ENCODE measurements around the gene EGFL7. TPM values are rescaled to one million over a fixed set of nuclear protein-coding genes. Genes with fewer than 3 reads are reported as not detected.

EGFL7 gene
- total RNA-seq, 1 experiment from 2014 or later = 38.0 TPM

- no peak for DNase-seq
- H3K56ac ChIP-seq (ENCODE audit: insufficient read length, low read depth, low read length) = no peak overlapping the region
- H3K79me2 ChIP-seq (ENCODE audit: insufficient read depth, low read length) = no peaks in the 10 kb centered on the region
- H3K9ac ChIP-seq (ENCODE audit: extremely low read depth, insufficient read length, low read length) = no peak overlapping the region
- H2BK120ac ChIP-seq (ENCODE audit: low read depth, low read length, poor library complexity, severe bottlenecking) = no peak overlapping the region
- no peak overlapping the region for H3K4me3 Mint-ChIP-seq
- no peak overlapping the region for H3T11ph ChIP-seq (ENCODE audit: low read length)
- no peak overlapping the region for H2BK20ac ChIP-seq (ENCODE audit: low read depth, low read length, poor library complexity, severe bottlenecking)
- H3K4ac ChIP-seq (ENCODE audit: low read depth, low read length) = no peak overlapping the region
- no peaks in the 10 kb centered on the region for H3K23me2 ChIP-seq (ENCODE audit: insufficient read length, low read depth, low read length, poor library complexity, severe bottlenecking)
- H2AFZ ChIP-seq (ENCODE audit: low read length) = no peak overlapping the region
- no peaks in the 10 kb centered on the region for H3K27me3 ChIP-seq (ENCODE audit: insufficient read depth, low read length)
- WGBS (ENCODE audit: extremely low coverage, insufficient read length, low lambda C conversion rate) = no CpG with 5 or more reads among the region's 10 CpGs
- H3K27ac ChIP-seq (ENCODE audit: insufficient read length, low read depth, low read length) = no peak overlapping the region
- no peak overlapping the region for H3K23ac ChIP-seq (ENCODE audit: insufficient read length, low read depth, low read length)
- H3K79me1 ChIP-seq (ENCODE audit: insufficient read depth, low read depth, low read length, poor library complexity, severe bottlenecking) = no peaks in the 10 kb centered on the region
- no peaks in the 10 kb centered on the region; a peak in 1 of 5 replicates for H3K9me3 Mint-ChIP-seq
- no peak for TF ChIP-seq CTCF (conservative IDR thresholded peaks at IDR 0.05)
- H3K27me3 Mint-ChIP-seq (ENCODE audit: low read depth) = peaks cover 21% of the 10 kb centered on the region
- H3K9me3 ChIP-seq (ENCODE audit: control insufficient read depth, low read depth, low read length) = no peaks in the 10 kb centered on the region
- no peaks in the 10 kb centered on the region for H3K4me1 ChIP-seq (ENCODE audit: insufficient read depth, low read length)
- no peak overlapping the region for H3K4me2 ChIP-seq (ENCODE audit: insufficient read depth, insufficient read length, low read length)
- H2BK12ac ChIP-seq (ENCODE audit: insufficient read length, low read depth, low read length) = no peak overlapping the region
- H3K18ac ChIP-seq (ENCODE audit: insufficient read length, low read depth, low read length) = no peak overlapping the region
- H4K91ac ChIP-seq (ENCODE audit: insufficient read length, low read depth, low read length) = no peak overlapping the region
- H2BK5ac ChIP-seq (ENCODE audit: insufficient read length, low read length) = no peak overlapping the region
- H3K14ac ChIP-seq (ENCODE audit: insufficient read depth, low read length) = no peak overlapping the region
- no peaks in the 10 kb centered on the region for H4K20me1 ChIP-seq (ENCODE audit: control insufficient read depth, insufficient read depth, insufficient read length)
- H4K8ac ChIP-seq (replicated peaks; ENCODE audit: insufficient read length, low read depth, low read length) = no peak overlapping the region
- no peak overlapping the region for H4K5ac ChIP-seq (ENCODE audit: insufficient read length, low read depth, low read length)
- peaks cover 0 to 23% of the 10 kb centered on the region in 2 experiments; a peak in 2 of 4 replicates for H3K4me1 Mint-ChIP-seq
- H2BK15ac ChIP-seq (ENCODE audit: low read depth, low read length) = no peak overlapping the region
- no peak overlapping the region for H2AK5ac ChIP-seq (ENCODE audit: insufficient read length, low read length)
- no peaks in the 10 kb centered on the region for H3K36me3 Mint-ChIP-seq (ENCODE audit: insufficient read depth in 1 of 3, low read depth in 3 of 3)
- no peak overlapping the region for H3K27ac Mint-ChIP-seq
These were observed 32.7 kb downstream of the EGFL7 start for GRCh38 chr9:136695435-136695895.

Measured in H9 (cell line).